BE2C (cell line): ENCODE data around the gene ICA1.

Experiments
- DNase-seq: peaks from one replicate; pipeline ENCODE4 v3.0.0-alpha.2; 2020
- H3K27me3 ChIP-seq: fragments of 250-450 bp; sonication (Bioruptor Pico); 2 replicates; pipeline ENCODE4 v1.5.1; 2020; ENCODE audit warnings: mild to moderate bottlenecking
- H3K36me3 ChIP-seq: fragments of 250-450 bp; sonication (Bioruptor Pico); 2 replicates; pipeline ENCODE4 v1.5.1; 2020; ENCODE audit warnings: mild to moderate bottlenecking
- H3K4me1 ChIP-seq: fragments of 250-450 bp; sonication (Bioruptor Pico); 2 replicates; pipeline ENCODE4 v1.5.1; 2020
- H3K4me3 ChIP-seq: 2 replicates; pipeline ENCODE4 v1.5.1; 2011; ENCODE audit warnings: low read depth, low read length
- H3K9me3 ChIP-seq: fragments of 250-450 bp; sonication (Bioruptor Pico); 2 replicates; pipeline ENCODE4 v1.5.1; 2020
- TF ChIP-seq, protein P1 (sequence below): IDR thresholded peaks from 2 replicates; pipeline ENCODE4 v1.5.1; 2012; ENCODE audit warnings: mild to moderate bottlenecking, low read depth, low read length

ICA1 gene

DNA sequence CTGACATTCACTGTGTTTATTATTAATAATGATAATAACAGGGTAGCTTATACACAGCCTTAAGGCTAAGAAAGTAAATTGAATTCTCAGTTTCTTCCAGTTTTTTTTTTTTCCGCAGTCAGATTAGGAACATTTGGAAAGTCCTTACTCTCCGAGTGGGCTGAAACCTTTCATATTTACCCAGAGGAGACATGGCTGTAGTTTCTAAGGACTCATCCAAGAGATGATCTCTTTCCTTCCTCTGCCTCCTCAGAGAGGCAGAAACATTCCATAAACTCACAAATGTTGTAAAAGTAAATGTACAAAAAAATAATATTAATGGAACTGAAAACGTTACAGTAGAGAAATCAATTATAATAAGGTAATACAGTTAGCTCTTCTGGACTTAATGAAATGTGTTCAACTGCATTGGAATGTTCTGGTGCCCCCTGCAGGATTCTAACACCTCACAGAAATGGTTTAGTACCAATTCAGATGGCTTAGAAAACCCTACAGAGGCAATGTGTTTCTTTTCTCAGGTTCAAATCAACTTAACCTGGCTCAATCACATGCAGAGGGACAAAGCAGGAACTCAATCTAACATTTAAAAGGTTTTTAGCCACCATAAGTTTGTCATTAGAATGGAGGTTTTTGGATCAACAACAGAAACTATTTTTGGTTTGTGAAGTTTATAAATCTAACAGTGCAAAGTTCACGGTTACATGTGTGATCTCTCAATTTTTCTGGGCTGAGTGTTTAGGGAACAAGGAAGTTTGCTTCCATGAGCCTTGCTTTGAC, 71.7 kb downstream of the ICA1 start:
- DNase-seq, result peak; percentile 48
- peaks cover 15% of the 10 kb centered on the region for H3K4me1 ChIP-seq
- H3K27me3 ChIP-seq, result no peaks in the 10 kb centered on the region
- H3K9me3 ChIP-seq, result no peaks in the 10 kb centered on the region
- peaks cover 6% of the 10 kb centered on the region for H3K36me3 ChIP-seq
- H3K4me3 ChIP-seq, result no peak overlapping the region
- TF ChIP-seq, protein P1, sequence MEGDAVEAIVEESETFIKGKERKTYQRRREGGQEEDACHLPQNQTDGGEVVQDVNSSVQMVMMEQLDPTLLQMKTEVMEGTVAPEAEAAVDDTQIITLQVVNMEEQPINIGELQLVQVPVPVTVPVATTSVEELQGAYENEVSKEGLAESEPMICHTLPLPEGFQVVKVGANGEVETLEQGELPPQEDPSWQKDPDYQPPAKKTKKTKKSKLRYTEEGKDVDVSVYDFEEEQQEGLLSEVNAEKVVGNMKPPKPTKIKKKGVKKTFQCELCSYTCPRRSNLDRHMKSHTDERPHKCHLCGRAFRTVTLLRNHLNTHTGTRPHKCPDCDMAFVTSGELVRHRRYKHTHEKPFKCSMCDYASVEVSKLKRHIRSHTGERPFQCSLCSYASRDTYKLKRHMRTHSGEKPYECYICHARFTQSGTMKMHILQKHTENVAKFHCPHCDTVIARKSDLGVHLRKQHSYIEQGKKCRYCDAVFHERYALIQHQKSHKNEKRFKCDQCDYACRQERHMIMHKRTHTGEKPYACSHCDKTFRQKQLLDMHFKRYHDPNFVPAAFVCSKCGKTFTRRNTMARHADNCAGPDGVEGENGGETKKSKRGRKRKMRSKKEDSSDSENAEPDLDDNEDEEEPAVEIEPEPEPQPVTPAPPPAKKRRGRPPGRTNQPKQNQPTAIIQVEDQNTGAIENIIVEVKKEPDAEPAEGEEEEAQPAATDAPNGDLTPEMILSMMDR, result peak; percentile 78

DNA sequence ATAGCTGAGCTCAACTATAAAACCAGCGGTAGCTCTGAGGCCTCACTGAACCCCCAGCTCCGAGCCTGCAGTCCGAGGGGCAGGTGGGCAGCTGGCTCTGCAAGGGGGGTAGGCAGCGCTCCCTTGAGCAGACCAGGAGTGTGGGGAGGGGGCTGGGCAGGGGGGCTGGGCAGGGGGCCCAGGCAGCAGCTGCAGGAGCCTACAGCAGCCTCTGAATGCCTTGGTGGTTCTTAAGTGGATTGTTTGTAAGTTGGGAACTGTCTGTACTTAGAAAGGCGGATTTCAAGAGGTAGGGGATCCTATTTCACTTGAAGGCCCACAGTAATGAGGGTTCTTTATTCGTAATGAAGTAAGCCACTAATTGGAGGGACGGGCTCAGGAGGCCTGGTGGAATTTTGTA, 72.3 kb downstream of the ICA1 start:
- TF ChIP-seq, protein P1, result no peak
- Histone ChIP-seq H3K4me1 (peaks cover 15% of the 10 kb centered on the region), H3K9me3 (no peaks in the 10 kb centered on the region), H3K4me3 (no peak overlapping the region), H3K36me3 (0 out of 2 replicates have a peak, but pooled peaks cover 4% of the 10 kb centered on the region), H3K27me3 (no peaks in the 10 kb centered on the region)
- DNase-seq, result no peak

DNA sequence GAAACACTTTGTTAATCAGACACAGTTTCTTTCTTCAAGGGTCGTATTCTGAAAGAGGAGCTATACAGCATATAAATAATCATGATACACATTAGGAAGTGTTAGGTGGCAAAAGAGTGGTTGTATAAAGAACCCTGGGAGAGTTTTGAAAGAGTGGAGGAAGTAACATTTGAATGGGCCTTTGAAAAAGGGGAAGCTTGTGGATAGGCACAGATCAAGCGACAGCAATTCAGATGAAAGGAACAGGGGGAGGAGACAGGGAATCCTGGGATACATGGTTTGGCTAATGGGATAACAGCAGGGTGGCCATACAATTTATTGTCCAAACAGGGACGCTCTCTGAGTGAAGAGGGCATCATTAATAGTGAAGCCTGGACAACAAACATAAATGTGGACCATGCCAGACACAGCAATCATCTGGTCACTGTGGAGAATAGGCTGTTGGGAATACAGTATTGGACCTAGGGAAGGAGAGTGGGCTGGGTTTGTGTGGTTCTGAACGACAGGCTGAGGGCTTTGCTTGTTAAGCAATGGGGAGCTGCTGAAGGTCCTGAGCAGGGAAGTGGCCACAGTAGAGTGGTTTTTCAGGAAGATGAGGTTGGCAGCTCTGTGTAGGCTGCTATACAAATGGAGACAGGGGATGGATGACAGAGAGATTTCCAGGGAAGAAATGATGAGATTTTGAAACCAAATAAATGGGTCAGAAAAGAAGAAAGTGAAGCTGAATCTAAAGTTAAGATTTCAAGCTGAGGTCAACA, 75.9 kb downstream of the ICA1 start:
- H3K27me3 ChIP-seq, result no peaks in the 10 kb centered on the region
- TF ChIP-seq, protein P1, result no peak
- DNase-seq, result no peak
- no peaks in the 10 kb centered on the region for H3K9me3 ChIP-seq
- H3K36me3 ChIP-seq, result peaks cover 4% of the 10 kb centered on the region
- H3K4me3 ChIP-seq, result no peak overlapping the region
- H3K4me1 ChIP-seq, result peaks cover 21% of the 10 kb centered on the region

DNA sequence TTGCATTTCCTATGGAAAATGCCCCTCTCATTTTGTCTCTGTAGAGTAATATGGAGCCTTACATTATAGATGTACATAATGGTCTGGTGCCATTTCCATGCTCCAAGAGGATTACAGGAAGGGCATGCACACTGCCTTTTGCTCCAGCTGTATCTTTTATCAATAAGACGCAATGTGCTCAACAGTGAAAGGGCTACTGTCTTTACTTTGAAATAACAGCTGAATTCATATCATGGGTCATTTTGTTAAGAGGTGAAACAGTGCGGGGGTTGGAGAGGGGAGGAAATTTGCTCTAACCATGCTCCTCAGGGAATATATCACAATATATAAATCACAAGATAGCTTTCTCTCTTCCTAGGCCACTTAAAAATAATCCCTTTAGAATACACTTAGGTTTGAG, 77.7 kb downstream of the ICA1 start:
- DNase-seq, result no peak
- H3K4me1 ChIP-seq, result peaks cover 13% of the 10 kb centered on the region
- no peaks in the 10 kb centered on the region for H3K27me3 ChIP-seq
- TF ChIP-seq, protein P1, result no peak
- H3K36me3 ChIP-seq, result peaks cover 4% of the 10 kb centered on the region
- no peak overlapping the region for H3K4me3 ChIP-seq
- H3K9me3 ChIP-seq, result no peaks in the 10 kb centered on the region

DNA sequence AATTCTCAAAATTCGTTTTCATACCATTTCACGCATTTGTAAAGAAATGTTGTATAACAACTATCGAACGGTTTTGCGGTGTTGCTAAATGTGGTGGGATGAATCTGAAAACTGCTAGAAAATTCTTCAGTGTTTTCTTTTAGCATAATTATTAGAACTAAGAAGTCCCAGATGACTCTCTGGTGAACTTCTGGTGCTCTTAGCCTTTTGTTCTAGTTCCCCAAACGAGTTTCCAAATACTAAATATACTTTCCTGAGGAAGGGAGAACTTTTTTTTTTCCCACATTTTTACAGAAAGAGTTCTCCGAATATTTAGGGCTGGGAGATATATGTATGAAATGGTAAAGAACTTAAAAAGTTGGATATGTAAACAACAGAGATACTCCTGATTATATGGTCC, 82.5 kb downstream of the ICA1 start:
- H3K9me3 ChIP-seq, result no peaks in the 10 kb centered on the region
- TF ChIP-seq, protein P1, result no peak
- peaks cover 2% of the 10 kb centered on the region for H3K36me3 ChIP-seq
- peaks cover 30% of the 10 kb centered on the region for H3K4me1 ChIP-seq
- no peak overlapping the region for H3K4me3 ChIP-seq
- DNase-seq, result no peak
- no peaks in the 10 kb centered on the region for H3K27me3 ChIP-seq

DNA sequence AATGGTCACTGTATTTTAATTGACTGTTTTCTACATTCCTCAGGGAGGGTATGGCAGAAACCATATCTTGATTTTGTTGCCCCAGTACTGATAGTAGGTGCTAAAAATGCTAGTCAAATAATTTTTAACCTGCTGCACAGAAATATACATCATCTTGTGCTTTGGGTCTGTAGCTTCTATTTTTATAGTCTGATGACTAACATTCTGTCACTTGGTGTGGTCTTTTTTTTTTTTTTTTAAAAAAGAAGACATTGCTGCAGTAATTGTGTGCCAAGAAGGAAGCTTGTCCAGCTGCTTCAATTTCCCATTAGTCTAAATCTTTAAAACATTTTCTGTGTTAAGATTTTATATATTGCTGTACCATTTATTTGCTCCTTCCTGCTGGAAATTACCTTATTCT, 83.6 kb downstream of the ICA1 start:
- no peak for DNase-seq
- TF ChIP-seq, protein P1, result no peak
- Histone ChIP-seq H3K27me3 (no peaks in the 10 kb centered on the region), H3K36me3 (peaks cover 2% of the 10 kb centered on the region), H3K4me3 (no peak overlapping the region), H3K9me3 (no peaks in the 10 kb centered on the region), H3K4me1 (peaks cover 28% of the 10 kb centered on the region)
